ENCODE measurements around the gene NHSL2.

DNA sequence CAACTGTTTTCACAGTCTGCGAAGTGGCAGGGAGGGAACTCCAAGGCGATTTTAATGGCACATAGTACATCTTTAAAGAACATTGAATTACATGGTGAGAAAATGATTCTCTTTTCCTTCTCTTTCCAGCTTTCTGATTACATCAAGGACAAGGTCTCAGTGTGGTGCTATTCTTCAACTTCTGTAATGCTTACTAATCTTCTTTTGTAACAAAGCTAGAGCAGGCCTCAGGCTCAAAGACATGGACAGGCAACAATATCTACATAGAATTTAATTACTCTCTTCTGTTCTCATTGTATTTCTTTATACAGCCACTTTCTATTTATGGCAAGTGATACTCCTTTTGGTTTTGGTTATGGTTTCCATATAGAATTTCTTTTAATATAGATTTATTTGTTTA, 172.6 kb downstream of the NHSL2 start:
- TF ChIP-seq CTCF (IDR thresholded peaks at IDR 0.05; ENCODE audit: low read depth, low read length): no peak
- no peak for TF ChIP-seq EZH2phosphoT487 (IDR thresholded peaks at IDR 0.05; ENCODE audit: low read depth)
